ENCODE results near the gene CCM2L.

- TF ChIP-seq CTCF (conservative IDR thresholded peaks at IDR 0.05; ENCODE audit: low read depth, low read length) = no peak
- no peak for TF ChIP-seq POLR2A (IDR thresholded peaks at IDR 0.05; ENCODE audit: low read depth, low read length)
- no peak for TF ChIP-seq CEBPB (IDR thresholded peaks at IDR 0.05; ENCODE audit: low read depth, low read length)
- no peak for TF ChIP-seq RFX5 (IDR thresholded peaks at IDR 0.05; ENCODE audit: low read depth, low read length)
- TF ChIP-seq RAD21 (IDR thresholded peaks at IDR 0.05; ENCODE audit: low read length) = no peak
- TF ChIP-seq USF2 (IDR thresholded peaks at IDR 0.05; ENCODE audit: low read depth, low read length) = no peak
- no peak for TF ChIP-seq SMC3 (IDR thresholded peaks at IDR 0.05; ENCODE audit: low read depth, low read length)
Observed at GRCh38 chr20:32056708-32057483, 46.7 kb downstream of the CCM2L start.
